Spleen (tissue), 7 donors: ENCODE measurements around the gene FREM2.

ENCODE experiments used
- CTCF ChIP-seq, 11 experiments: fragments of 200-600 bp in 7 of 11; fragments of 450-650 bp in 4 of 11; sonication (generic) in 4 of 11; IDR thresholded peaks in 8 of 11; conservative IDR thresholded peaks in 3 of 11; 1 replicate in 7 of 11; 2 replicates in 4 of 11; pipeline versions ENCODE4 v1.4.0 to v1.8.0; 2016 to 2021; ENCODE audit warnings: antibody characterized with exemption in 11 of 11, inconsistent platforms in 4 of 11, mild to moderate bottlenecking in 1 of 11
- POLR2A ChIP-seq, 3 donors: fragments of 450-650 bp; IDR thresholded peaks; one replicate each; pipeline ENCODE4 v1.5.1; 2017; ENCODE audit warnings: antibody characterized with exemption in 3 of 3, mild to moderate bottlenecking in 1 of 3
- POLR2AphosphoS5 ChIP-seq, 3 donors: sonication (generic); formaldehyde crosslinking; IDR thresholded peaks; one replicate each; pipeline ENCODE4 v1.5.1; 2017; ENCODE audit warnings: antibody characterized with exemption in 3 of 3
- donor health status: DM: no; HTN: no; CAD: no; lungs with moderate emphysema.
- donor health status: DM: no; HTN: no; CAD: no.
- donor health status: DM: no; HTN: no; CAD: no.

- TF ChIP-seq CTCF (IDR thresholded peaks at IDR 0.05 in 8 of 11, conservative IDR thresholded peaks at IDR 0.05 in 3 of 11) (no peak), POLR2AphosphoS5 (IDR thresholded peaks at IDR 0.05) (no peak), POLR2A (IDR thresholded peaks at IDR 0.05) (no peak)
These were observed 90.7 kb downstream of the FREM2 start for GRCh38 chr13:38777347-38778119.
